ENCODE results near the gene RGL1. TPM values are rescaled to one million over a fixed set of nuclear protein-coding genes. Genes with fewer than 3 reads are reported as not detected.

RGL1 gene
- total RNA-seq, 1 experiment from 2014 or later, result 2.1 TPM

- ChIA-PET POLR2A (interaction anchor here (0.6 to 0.7 kb wide), 2 partner anchors 204 to 1644 kb away, joined by 3 to 4 read pairs; no protein-coding TSS in a partner anchor), CTCF (no interaction called here)
- Mint-ChIP-seq H3K27me3 (ENCODE audit: insufficient read depth, unreplicated experiment) (no peaks in the 10 kb centered on the region), H3K4me3 (ENCODE audit: unreplicated experiment) (no peak overlapping the region), H3K27ac (ENCODE audit: low read depth, unreplicated experiment) (no peak overlapping the region), H3K36me3 (ENCODE audit: insufficient read depth, unreplicated experiment) (no peaks in the 10 kb centered on the region), H3K9me3 (ENCODE audit: unreplicated experiment) (peaks cover 14% of the 10 kb centered on the region), H3K4me1 (ENCODE audit: insufficient read depth, unreplicated experiment) (no peaks in the 10 kb centered on the region)
- TF ChIP-seq CTCF (IDR thresholded peaks at IDR 0.05; ENCODE audit: unreplicated experiment), result no peak
- no peak for DNase-seq (ENCODE audit: unreplicated experiment)
- intact Hi-C loops (cut with micrococcal nuclease), result no loop called here
- BruUV-seq (replicated peaks), result no TSS peak
Measured at GRCh38 chr1:183800449-183800848, 4.5 kb upstream of the RGL1 start.

DNA sequence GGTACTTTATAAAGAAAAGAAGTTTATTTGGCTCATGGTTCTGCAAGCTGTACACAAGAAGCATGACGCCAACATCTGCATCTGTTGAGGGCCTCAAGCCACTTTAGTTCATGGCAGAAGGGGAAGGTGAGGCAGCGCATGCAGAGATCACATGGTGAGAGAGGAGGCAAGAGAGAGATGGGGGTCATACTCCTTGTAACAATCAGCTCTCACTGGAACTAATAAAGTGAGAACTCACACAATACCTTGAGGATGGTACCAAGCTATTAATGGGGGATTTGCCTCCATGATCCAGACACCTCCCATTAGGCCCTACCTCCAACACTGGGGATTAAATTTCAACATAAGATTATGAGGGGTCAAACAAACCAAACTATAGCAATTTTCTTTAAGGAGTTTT, 3.3 kb upstream of the RGL1 start:
- no peak overlapping the region for H3K27ac Mint-ChIP-seq (ENCODE audit: low read depth, unreplicated experiment)
- peaks cover 14% of the 10 kb centered on the region for H3K9me3 Mint-ChIP-seq (ENCODE audit: unreplicated experiment)
- intact Hi-C loops (cut with micrococcal nuclease), result no loop called here
- POLR2A ChIA-PET, result no interaction called here
- CTCF ChIA-PET, result interaction anchor here (0.6 kb wide), 1 partner anchor 16 kb away, joined by 3 read pairs; no protein-coding TSS in a partner anchor
- DNase-seq (ENCODE audit: unreplicated experiment), result no peak
- H3K4me1 Mint-ChIP-seq (ENCODE audit: insufficient read depth, unreplicated experiment), result peaks cover 7% of the 10 kb centered on the region
- H3K36me3 Mint-ChIP-seq (ENCODE audit: insufficient read depth, unreplicated experiment), result no peaks in the 10 kb centered on the region
- H3K4me3 Mint-ChIP-seq (ENCODE audit: unreplicated experiment), result no peak overlapping the region
- BruUV-seq (replicated peaks), result no TSS peak
- no peaks in the 10 kb centered on the region for H3K27me3 Mint-ChIP-seq (ENCODE audit: insufficient read depth, unreplicated experiment)
- no peak for TF ChIP-seq CTCF (IDR thresholded peaks at IDR 0.05; ENCODE audit: unreplicated experiment)

DNA sequence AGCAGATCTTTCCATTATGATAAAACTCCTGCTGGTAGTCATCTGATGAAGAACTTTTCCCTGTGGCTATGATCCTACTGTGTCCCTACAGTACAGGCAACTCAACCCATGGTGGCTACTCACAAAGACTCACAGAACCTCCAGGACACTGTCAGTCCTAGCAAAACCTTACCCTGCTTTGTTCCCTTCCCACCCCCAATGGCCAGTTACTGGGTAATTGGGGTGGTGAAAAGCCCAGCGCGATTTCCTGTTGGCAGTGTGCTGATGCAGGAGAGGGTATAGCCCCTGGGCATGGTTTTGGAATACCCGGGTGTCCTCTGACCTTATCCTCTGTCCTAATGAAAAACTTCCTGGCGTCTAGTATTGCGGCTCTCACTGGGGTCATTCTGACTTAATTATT, 533 bp upstream of the RGL1 start:
- BruUV-seq (replicated peaks), result no TSS peak
- H3K4me3 Mint-ChIP-seq (ENCODE audit: unreplicated experiment), result peak overlapping the region; percentile 84
- ChIA-PET POLR2A (no interaction called here), CTCF (interaction anchor here (1.5 kb wide), 1 partner anchor 14 kb away, joined by 4 read pairs; no protein-coding TSS in a partner anchor)
- H3K36me3 Mint-ChIP-seq (ENCODE audit: insufficient read depth, unreplicated experiment), result no peaks in the 10 kb centered on the region
- H3K27me3 Mint-ChIP-seq (ENCODE audit: insufficient read depth, unreplicated experiment), result no peaks in the 10 kb centered on the region
- H3K4me1 Mint-ChIP-seq (ENCODE audit: insufficient read depth, unreplicated experiment), result peaks cover 17% of the 10 kb centered on the region
- no peak for TF ChIP-seq CTCF (IDR thresholded peaks at IDR 0.05; ENCODE audit: unreplicated experiment)
- H3K9me3 Mint-ChIP-seq (ENCODE audit: unreplicated experiment), result peaks cover 14% of the 10 kb centered on the region
- no peak for DNase-seq (ENCODE audit: unreplicated experiment)
- no peak overlapping the region for H3K27ac Mint-ChIP-seq (ENCODE audit: low read depth, unreplicated experiment)
- intact Hi-C loops (cut with micrococcal nuclease), result no loop called here

- no peak for TF ChIP-seq CTCF (IDR thresholded peaks at IDR 0.05; ENCODE audit: unreplicated experiment)
- no peaks in the 10 kb centered on the region for H3K36me3 Mint-ChIP-seq (ENCODE audit: insufficient read depth, unreplicated experiment)
- ChIA-PET POLR2A (interaction anchor here (0.7 to 1.9 kb wide), 4 partner anchors 36 to 111 kb away, joined by 3 to 11 read pairs (median 3); no protein-coding TSS in a partner anchor), CTCF (interaction anchor here (0.6 to 3.4 kb wide), 2 partner anchors 110 to 119 kb away, joined by 3 to 21 read pairs; no protein-coding TSS in a partner anchor)
- H3K27ac Mint-ChIP-seq (ENCODE audit: low read depth, unreplicated experiment), result no peak overlapping the region
- no TSS peak for BruUV-seq (replicated peaks)
- no peaks in the 10 kb centered on the region for H3K27me3 Mint-ChIP-seq (ENCODE audit: insufficient read depth, unreplicated experiment)
- peaks cover 17% of the 10 kb centered on the region for H3K4me1 Mint-ChIP-seq (ENCODE audit: insufficient read depth, unreplicated experiment)
- intact Hi-C loops (cut with micrococcal nuclease), result no loop called here
- DNase-seq (ENCODE audit: unreplicated experiment), result no peak
- no peak overlapping the region for H3K4me3 Mint-ChIP-seq (ENCODE audit: unreplicated experiment)
- peaks cover 13% of the 10 kb centered on the region for H3K9me3 Mint-ChIP-seq (ENCODE audit: unreplicated experiment)
Measured at GRCh38 chr1:183806125-183806524, 1.2 kb downstream of the RGL1 start.

Data from MCF 10A (cell line).